GM12878 (cell line): ENCODE results near the gene DMXL2. TPM values are rescaled to one million over a fixed set of nuclear protein-coding genes. Genes with fewer than 3 reads are reported as not detected.

Source experiments
- ATAC-seq: fragments of 200-7000 bp; cut with Tn5 transposase; 3 replicates; pipeline ENCODE4 v1.9.1; 2020; ENCODE audit warnings: mild to moderate bottlenecking, moderate library complexity
- BruUV-seq: library from RNA; stranded (reverse); fragments of 400-500 nt; replicated peaks from 2 replicates; lab custom pipeline; 2021; lab: Mats Ljungman, UMichigan
- CTCF ChIA-PET: fragments of 300-600 bp; sonication (Branson Sonifier 250); formaldehyde crosslinking; extraction: SDS; loops from one replicate; lab custom pipeline; 2021; ENCODE audit warnings: inconsistent platforms; lab: Yijun Ruan, JAX
- POLR2A ChIA-PET: fragments of 350-600 bp; formaldehyde crosslinking; extraction: SDS; loops from one replicate; lab custom pipeline; 2021; ENCODE audit warnings: inconsistent platforms; lab: Charles Lee
- RAD21 ChIA-PET: fragments of 300-600 bp; sonication (Branson Sonifier 250); formaldehyde crosslinking; loops from one replicate; lab custom pipeline; 2023; ENCODE audit warnings: antibody characterized with exemption; ENCODE audit not compliant: unreplicated experiment; lab: Charles Lee
- SMC1A ChIA-PET: fragments of 300-600 bp; sonication (Branson Sonifier 250); formaldehyde crosslinking; loops from one replicate; lab custom pipeline; 2023; ENCODE audit not compliant: unreplicated experiment, uncharacterized antibody; lab: Charles Lee
- DNase-seq: peaks from one replicate; pipeline ENCODE4 v3.0.0-alpha.2; 2011; ENCODE audit warnings: low read depth, low spot score
- FAIRE-seq: peaks from 3 replicates; lab custom pipeline; 2011; peaks lifted over from hg19 to GRCh38; lab: Jason Lieb, UNC
- H2AFZ ChIP-seq: 2 replicates; pipeline ENCODE4 v1.6.0; 2011; ENCODE audit warnings: low read depth, low read length, control low read depth; ENCODE audit not compliant: control insufficient read depth
- H3K27ac ChIP-seq: 2 replicates; pipeline ENCODE4 v1.5.1; 2011; ENCODE audit warnings: control low read depth; ENCODE audit not compliant: control insufficient read depth, insufficient read depth
- H3K27me3 ChIP-seq, 2 experiments: replicated peaks in 1 of 2; 2 replicates each; pipeline versions ENCODE4 v1.6.0 to v1.6.1; 2011; ENCODE audit warnings: low read length in 1 of 2; ENCODE audit not compliant: control insufficient read depth in 2 of 2, insufficient read depth in 2 of 2
- H3K36me3 ChIP-seq, 2 experiments: 2 replicates each; pipeline ENCODE4 v1.5.1; 2011; ENCODE audit warnings: low read length in 1 of 2; ENCODE audit not compliant: control insufficient read depth in 2 of 2, insufficient read depth in 2 of 2
- H3K4me1 ChIP-seq: 2 replicates; pipeline ENCODE4 v1.6.1; 2011; ENCODE audit warnings: mild to moderate bottlenecking, low read length, moderate library complexity, mixed read lengths; ENCODE audit not compliant: control insufficient read depth, insufficient read depth
- H3K4me2 ChIP-seq: 2 replicates; pipeline ENCODE4 v1.6.0; 2011; ENCODE audit warnings: control low read depth; ENCODE audit not compliant: control insufficient read depth, insufficient read depth
- H3K4me3 ChIP-seq: fragments of 200-600 bp; sonication (generic); 2 replicates; pipeline ENCODE4 v1.5.1; 2016
- H3K79me2 ChIP-seq: 2 replicates; pipeline ENCODE4 v1.6.0; 2011; ENCODE audit warnings: low read length; ENCODE audit not compliant: control insufficient read depth, insufficient read depth
- H3K9ac ChIP-seq: 2 replicates; pipeline ENCODE4 v1.8.0; 2011; ENCODE audit warnings: low read length, control low read depth, mixed read lengths; ENCODE audit not compliant: control insufficient read depth, insufficient read depth
- H3K9me3 ChIP-seq: replicated peaks from 3 replicates; pipeline ENCODE4 v1.5.1; 2011; ENCODE audit warnings: mild to moderate bottlenecking, low read length; ENCODE audit not compliant: control insufficient read depth, insufficient read depth
- H4K20me1 ChIP-seq: 2 replicates; pipeline ENCODE4 v1.6.0; 2011; ENCODE audit not compliant: control insufficient read depth, insufficient read depth
- POLR2AphosphoS2 ChIP-seq: IDR thresholded peaks from 2 replicates; pipeline ENCODE4 v1.6.1; 2011; ENCODE audit warnings: low read depth, mild to moderate bottlenecking, low read length, improper control_type of control experiment, moderate library complexity
- TCF12 ChIP-seq: IDR thresholded peaks from 2 replicates; pipeline ENCODE4 v1.6.1; 2011; ENCODE audit warnings: low read depth, mild to moderate bottlenecking, low read length
- WGBS: methylation state at CpG from one replicate; pipeline ENCODE4 v1.1.6; 2016; ENCODE audit warnings: low lambda C conversion rate; ENCODE audit not compliant: insufficient replicate concordance, insufficient coverage; ENCODE audit errors: missing lambda C conversion rate; 5-methylcytosine and 5-hydroxymethylcytosine counted together
- in situ Hi-C: fragments of 300-500 bp; cut with MboI; formaldehyde crosslinking; loops from 9 replicates; pipeline ENCODE4 v1.14.3; 2018; ENCODE audit warnings: mixed read lengths
- intact Hi-C: fragments of 100-400 bp; cut with micrococcal nuclease; formaldehyde crosslinking; loops from one replicate; pipeline ENCODE4 v1.14.2; 2022; ENCODE audit not compliant: unreplicated experiment
- polyA plus RNA-seq, 11 experiments: library from polyadenylated mRNA; depleted of rRNA in 4 of 11; unstranded in 6 of 11; stranded (reverse) in 5 of 11; fragments of >200 nt; fragmentation: Nextera tagmentation in 4 of 11; fragmentation: Illumina TruSeq in 1 of 11; extraction: Ambion mirVana in 4 of 11; extraction: Trizol in 1 of 11; gene quantifications; 1 replicate in 1 of 11; 2 replicates in 10 of 11; pipeline versions ENCODE4 v1.2.1 to v1.2.3, GENCODE V29; 2011 to 2016; ENCODE audit warnings: inconsistent platforms in 2 of 11, missing spikeins in 2 of 11, low read depth in 1 of 11
- total RNA-seq, 4 experiments: library from RNA; depleted of rRNA in 3 of 4; stranded (reverse); fragments of >200 nt in 3 of 4; fragmentation: Illumina TruSeq in 1 of 4; extraction: Trizol in 1 of 4; gene quantifications; 2 replicates each; pipeline versions ENCODE4 v1.2.1 to v1.2.3, GENCODE V29; 2013 to 2021
- TF ChIP-seq, protein P1 (sequence below): fragments of 450-650 bp; IDR thresholded peaks from 2 replicates; pipeline ENCODE4 v1.6.1; 2017; ENCODE audit warnings: antibody characterized with exemption, mild to moderate bottlenecking, moderate library complexity

Gene DMXL2
- total and polyA plus RNA-seq, 10 of the 15 experiments (the other 5 are each of a cell fraction or from before 2014, with no cell fraction given): 8.5 to 32.1 (median 22.0) TPM

- TF ChIP-seq TCF12 (no peak), POLR2AphosphoS2 (no peak)
- TF ChIP-seq, protein P1, sequence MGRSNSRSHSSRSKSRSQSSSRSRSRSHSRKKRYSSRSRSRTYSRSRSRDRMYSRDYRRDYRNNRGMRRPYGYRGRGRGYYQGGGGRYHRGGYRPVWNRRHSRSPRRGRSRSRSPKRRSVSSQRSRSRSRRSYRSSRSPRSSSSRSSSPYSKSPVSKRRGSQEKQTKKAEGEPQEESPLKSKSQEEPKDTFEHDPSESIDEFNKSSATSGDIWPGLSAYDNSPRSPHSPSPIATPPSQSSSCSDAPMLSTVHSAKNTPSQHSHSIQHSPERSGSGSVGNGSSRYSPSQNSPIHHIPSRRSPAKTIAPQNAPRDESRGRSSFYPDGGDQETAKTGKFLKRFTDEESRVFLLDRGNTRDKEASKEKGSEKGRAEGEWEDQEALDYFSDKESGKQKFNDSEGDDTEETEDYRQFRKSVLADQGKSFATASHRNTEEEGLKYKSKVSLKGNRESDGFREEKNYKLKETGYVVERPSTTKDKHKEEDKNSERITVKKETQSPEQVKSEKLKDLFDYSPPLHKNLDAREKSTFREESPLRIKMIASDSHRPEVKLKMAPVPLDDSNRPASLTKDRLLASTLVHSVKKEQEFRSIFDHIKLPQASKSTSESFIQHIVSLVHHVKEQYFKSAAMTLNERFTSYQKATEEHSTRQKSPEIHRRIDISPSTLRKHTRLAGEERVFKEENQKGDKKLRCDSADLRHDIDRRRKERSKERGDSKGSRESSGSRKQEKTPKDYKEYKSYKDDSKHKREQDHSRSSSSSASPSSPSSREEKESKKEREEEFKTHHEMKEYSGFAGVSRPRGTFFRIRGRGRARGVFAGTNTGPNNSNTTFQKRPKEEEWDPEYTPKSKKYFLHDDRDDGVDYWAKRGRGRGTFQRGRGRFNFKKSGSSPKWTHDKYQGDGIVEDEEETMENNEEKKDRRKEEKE: no peak
- TF ChIP-seq, all 136 proteins: peak for 0
- WGBS: 47% methylated on average over 4 of the region's 4 CpGs
- H3K4me2 ChIP-seq: no peak overlapping the region
- DNase-seq (no peak), ATAC-seq (no peak), FAIRE-seq (no peak)
- no peaks in the 10 kb centered on the region for H3K27me3 ChIP-seq
- RAD21 ChIA-PET: interaction anchor here (0.6 to 1.0 kb wide), 2 partner anchors 9 to 20 kb away, joined by 3 read pairs; no protein-coding TSS in a partner anchor
- no peaks in the 10 kb centered on the region for H3K4me1 ChIP-seq
- no peak overlapping the region for H3K4me3 ChIP-seq
- no peaks in the 10 kb centered on the region for H4K20me1 ChIP-seq
- intact Hi-C loops: no loop called here
- H3K27ac ChIP-seq: no peak overlapping the region
- H3K9me3 ChIP-seq: no peaks in the 10 kb centered on the region
- no peaks in the 10 kb centered on the region for H3K36me3 ChIP-seq
- CTCF ChIA-PET: interaction anchor here (1.1 to 1.4 kb wide), 3 partner anchors 8 to 135 kb away, joined by 3 to 6 read pairs (median 5); no protein-coding TSS in a partner anchor
- in situ Hi-C loops: loop anchor here (5.0 kb wide), 1 partner anchor 131 kb away; no protein-coding TSS in a partner anchor
- SMC1A ChIA-PET: interaction anchor here (0.7 to 1.5 kb wide), 6 partner anchors 8 to 135 kb away, joined by 3 to 5 read pairs (median 3); no protein-coding TSS in a partner anchor
- no peak overlapping the region for H2AFZ ChIP-seq
- POLR2A ChIA-PET: interaction anchor here (0.7 kb wide), 1 partner anchor 56 kb away, joined by 3 read pairs; no protein-coding TSS in a partner anchor
- no TSS peak for BruUV-seq
- H3K79me2 ChIP-seq: no peaks in the 10 kb centered on the region
- no peak overlapping the region for H3K9ac ChIP-seq
Observed at GRCh38 chr15:51641490-51642130, 19.0 kb upstream of the DMXL2 start.
